Measurements from ENCODE around the gene LCN6. TPM values are rescaled to one million over a fixed set of nuclear protein-coding genes. Genes with fewer than 3 reads are reported as not detected.

Gene LCN6
- total RNA-seq, 4 donors from 2014 or later, result 16.2 to 31.4 (median 22.7) TPM

GRCh38 chr9:136698635-136699246 is 49.6 kb downstream of the LCN6 start:
- no peak for ATAC-seq
- Histone ChIP-seq H3K4me1 (peaks cover 0 to 7% (median 0%) of the 10 kb centered on the region in 3 donors), H3K36me3 (no peaks in the 10 kb centered on the region), H3K9me3 (no peaks in the 10 kb centered on the region), H3K4me3 (no peak overlapping the region), H3K27ac (no peak overlapping the region), H3K27me3 (peaks cover 47% of the 10 kb centered on the region)
- 78 to 83% methylated on average over 9 to 11 of the region's 11 CpGs for WGBS, 2 donors (ENCODE audit: low coverage in 1 of 2)
- no peak for TF ChIP-seq POLR2A (IDR thresholded peaks at IDR 0.05)
- no peak for TF ChIP-seq EP300 (IDR thresholded peaks at IDR 0.05)
- TF ChIP-seq POLR2AphosphoS5 (IDR thresholded peaks at IDR 0.05), result no peak
- TF ChIP-seq CTCF (IDR thresholded peaks at IDR 0.05), result no peak

- peaks cover 43% of the 10 kb centered on the region for H3K27me3 ChIP-seq
- peaks cover 0 to 15% (median 0%) of the 10 kb centered on the region in 3 donors for H3K4me1 ChIP-seq
- ATAC-seq, result no peak
- TF ChIP-seq EP300 (IDR thresholded peaks at IDR 0.05) (no peak), CTCF (IDR thresholded peaks at IDR 0.05) (no peak), POLR2AphosphoS5 (IDR thresholded peaks at IDR 0.05) (no peak), POLR2A (IDR thresholded peaks at IDR 0.05) (no peak)
- no peaks in the 10 kb centered on the region for H3K9me3 ChIP-seq
- no peak overlapping the region for H3K4me3 ChIP-seq
- H3K36me3 ChIP-seq, result no peaks in the 10 kb centered on the region
- H3K27ac ChIP-seq, result no peak overlapping the region
- 69 to 77% methylated on average over 6 to 11 of the region's 20 CpGs for WGBS, 2 donors (ENCODE audit: low coverage in 1 of 2)
Measured at GRCh38 chr9:136697821-136698526, 50.4 kb downstream of the LCN6 start.

GRCh38 chr9:136697146-136697820 is 51.0 kb downstream of the LCN6 start:
- Histone ChIP-seq H3K27ac (no peak overlapping the region), H3K4me1 (peaks cover 0 to 19% (median 0%) of the 10 kb centered on the region in 3 donors), H3K9me3 (no peaks in the 10 kb centered on the region), H3K36me3 (no peaks in the 10 kb centered on the region), H3K27me3 (peaks cover 38% of the 10 kb centered on the region), H3K4me3 (no peak overlapping the region)
- WGBS, 2 donors (ENCODE audit: low coverage in 1 of 2), result 44% methylated on average over 10 of the region's 23 CpGs; no CpG with 5 or more reads in 1 of the 2 donors
- no peak for TF ChIP-seq EP300 (IDR thresholded peaks at IDR 0.05)
- no peak for TF ChIP-seq POLR2A (IDR thresholded peaks at IDR 0.05)
- no peak for TF ChIP-seq CTCF (IDR thresholded peaks at IDR 0.05)
- TF ChIP-seq POLR2AphosphoS5 (IDR thresholded peaks at IDR 0.05), result no peak
- no peak for ATAC-seq

- peaks cover 0 to 21% (median 0%) of the 10 kb centered on the region in 3 donors for H3K4me1 ChIP-seq
- TF ChIP-seq CTCF (IDR thresholded peaks at IDR 0.05) (no peak), POLR2AphosphoS5 (IDR thresholded peaks at IDR 0.05) (no peak), EP300 (IDR thresholded peaks at IDR 0.05) (no peak), POLR2A (IDR thresholded peaks at IDR 0.05) (no peak)
Measured at GRCh38 chr9:136696502-136696901, 51.8 kb downstream of the LCN6 start.

More at GRCh38 chr9:136696502-136696901, 51.8 kb downstream of the LCN6 start:
- WGBS, 2 donors (ENCODE audit: low coverage in 1 of 2), result 60 to 75% methylated on average over 2 to 4 of the region's 9 CpGs
- Histone ChIP-seq H3K4me3 (no peak overlapping the region), H3K27me3 (peaks cover 30% of the 10 kb centered on the region), H3K9me3 (no peaks in the 10 kb centered on the region), H3K27ac (no peak overlapping the region), H3K36me3 (no peaks in the 10 kb centered on the region)
- ATAC-seq, result no peak
